HEK293T (cell line): Measurements from ENCODE around the gene TNFAIP6.

ENCODE experiments used
- ARNT ChIP-seq: fragments of 450-650 bp; IDR thresholded peaks from 2 replicates; pipeline ENCODE4 v1.6.1; 2017; ENCODE audit warnings: mild to moderate bottlenecking
- ELF4 ChIP-seq: fragments of 450-650 bp; IDR thresholded peaks from 2 replicates; pipeline ENCODE4 v1.6.1; 2017; ENCODE audit warnings: antibody characterized with exemption
- FOXA1 ChIP-seq: fragments of 450-650 bp; IDR thresholded peaks from 2 replicates; pipeline ENCODE4 v1.6.1; 2016; ENCODE audit warnings: mild to moderate bottlenecking
- HDGF ChIP-seq: fragments of 450-650 bp; IDR thresholded peaks from 2 replicates; pipeline ENCODE4 v1.6.1; 2017; ENCODE audit warnings: antibody characterized with exemption, borderline replicate concordance
- NFRKB ChIP-seq: fragments of 450-650 bp; IDR thresholded peaks from 2 replicates; pipeline ENCODE4 v1.6.1; 2016; ENCODE audit warnings: mild to moderate bottlenecking, moderate library complexity
- SP1 ChIP-seq: fragments of 450-650 bp; IDR thresholded peaks from 2 replicates; pipeline ENCODE4 v1.6.1; 2017
- ZNF384 ChIP-seq: fragments of 450-650 bp; IDR thresholded peaks from 2 replicates; pipeline ENCODE4 v1.6.1; 2016

DNA sequence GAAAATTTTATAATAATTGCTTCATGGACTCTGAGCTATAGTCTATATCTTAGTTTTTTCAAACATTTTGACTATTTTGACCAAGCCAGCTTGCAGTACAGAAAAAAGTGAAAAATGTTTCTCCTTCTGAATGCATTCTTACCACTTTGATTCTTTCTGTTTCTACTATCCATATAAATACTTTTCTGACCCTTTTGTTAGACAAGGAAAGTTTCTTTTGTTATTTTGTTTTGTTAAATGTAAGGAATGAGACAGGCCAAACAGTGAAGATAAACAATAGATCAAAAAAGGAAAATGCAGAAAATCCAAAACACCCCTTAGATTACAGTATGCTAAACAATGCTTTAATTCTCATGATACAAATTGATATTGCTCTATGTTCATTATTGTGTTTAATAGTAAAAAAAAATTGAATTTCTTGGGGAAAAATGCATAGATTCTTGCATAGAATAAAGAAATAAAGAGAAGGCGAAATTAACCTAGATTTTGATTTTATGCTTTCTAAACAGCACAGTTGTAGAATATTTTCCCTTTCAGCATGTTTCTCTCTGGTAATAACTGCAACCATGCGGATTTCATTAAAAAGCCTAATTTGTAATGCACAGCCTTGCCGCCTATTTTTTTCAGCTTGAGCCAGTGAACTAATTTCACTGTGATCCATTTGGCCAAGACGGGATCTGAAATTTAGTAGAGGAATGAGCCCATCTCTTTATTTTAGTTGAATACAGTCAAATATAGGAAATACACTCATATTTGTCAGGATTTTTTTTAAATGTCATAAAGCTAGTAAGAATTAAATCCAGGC, 976 bp downstream of the TNFAIP6 start:
- TF ChIP-seq FOXA1 (no peak), ZNF384 (no peak), NFRKB (no peak), ELF4 (no peak), ARNT (no peak), SP1 (no peak), HDGF (no peak)
